ENCODE results near the gene ISOC1.

- TF ChIP-seq EZH2 (IDR thresholded peaks at IDR 0.05; ENCODE audit: borderline replicate concordance, insufficient read depth, low read depth, low read length, poor library complexity, severe bottlenecking) (no peak), CTCF (IDR thresholded peaks at IDR 0.05) (no peak)
Measured at GRCh38 chr5:129118826-129119225, 24.3 kb downstream of the ISOC1 start.
